Dendritic cell treated with granulocyte-macrophage colony-stimulating factor and Interleukin-4, amounts not matched to agents 40 ng/mL and 50 ng/mL, for 4 days (primary cell): ENCODE results near the gene CLCN2.

Source experiments
- H3K27ac Mint-ChIP-seq: one replicate; pipeline ENCODE4 v1.8.0; 2022; ENCODE audit warnings: mild to moderate bottlenecking, mixed read lengths
- H3K27me3 Mint-ChIP-seq: one replicate; pipeline ENCODE4 v1.8.0; 2022; ENCODE audit warnings: mild to moderate bottlenecking, mixed read lengths
- H3K36me3 Mint-ChIP-seq: one replicate; pipeline ENCODE4 v1.8.0; 2022; ENCODE audit warnings: low read depth, mixed read lengths
- H3K4me1 Mint-ChIP-seq: one replicate; pipeline ENCODE4 v1.8.0; 2022; ENCODE audit warnings: low read depth, mixed read lengths
- H3K4me3 Mint-ChIP-seq: one replicate; pipeline ENCODE4 v1.8.0; 2022; ENCODE audit warnings: mild to moderate bottlenecking, moderate library complexity, mixed read lengths
- H3K9me3 Mint-ChIP-seq: one replicate; pipeline ENCODE4 v1.8.0; 2022; ENCODE audit warnings: mixed read lengths
- intact Hi-C: fragments of 100-400 bp; cut with micrococcal nuclease; formaldehyde crosslinking; loops from one replicate; pipeline ENCODE4 v1.15.0; 2022

CLCN2 gene

GRCh38 chr3:184323696-184324095 lies 37.7 kb downstream of the CLCN2 start:
- Mint-ChIP-seq H3K4me1 (peaks cover 52% of the 10 kb centered on the region), H3K27ac (peak overlapping the region; percentile 80), H3K9me3 (no peaks in the 10 kb centered on the region), H3K4me3 (no peak overlapping the region), H3K36me3 (peaks cover 94% of the 10 kb centered on the region), H3K27me3 (no peaks in the 10 kb centered on the region)
- intact Hi-C loops = no loop called here

- Mint-ChIP-seq H3K27me3 (no peaks in the 10 kb centered on the region), H3K27ac (peak overlapping the region; percentile 80), H3K4me1 (peaks cover 57% of the 10 kb centered on the region), H3K36me3 (peaks cover 92% of the 10 kb centered on the region), H3K4me3 (peak overlapping the region; percentile 10), H3K9me3 (no peaks in the 10 kb centered on the region)
- intact Hi-C loops = no loop called here
Measured at GRCh38 chr3:184322731-184323487, 38.5 kb downstream of the CLCN2 start.

- Mint-ChIP-seq H3K9me3 (no peaks in the 10 kb centered on the region), H3K27me3 (no peaks in the 10 kb centered on the region), H3K27ac (peak overlapping the region; percentile 80), H3K4me1 (peaks cover 69% of the 10 kb centered on the region), H3K4me3 (peak overlapping the region; percentile 46), H3K36me3 (peaks cover 92% of the 10 kb centered on the region)
- intact Hi-C loops = no loop called here
Measured at GRCh38 chr3:184321666-184322065, 39.7 kb downstream of the CLCN2 start.

GRCh38 chr3:184320104-184320445 lies 41.3 kb downstream of the CLCN2 start:
- intact Hi-C loops = no loop called here
- Mint-ChIP-seq H3K27ac (peak overlapping the region; percentile 80), H3K9me3 (no peaks in the 10 kb centered on the region), H3K4me3 (peak overlapping the region; percentile 56), H3K36me3 (peaks cover 92% of the 10 kb centered on the region), H3K4me1 (peaks cover 79% of the 10 kb centered on the region), H3K27me3 (no peaks in the 10 kb centered on the region)

- Mint-ChIP-seq H3K4me3 (peak overlapping the region; percentile 80), H3K27ac (peak overlapping the region; percentile 72), H3K9me3 (no peaks in the 10 kb centered on the region), H3K4me1 (peaks cover 63% of the 10 kb centered on the region), H3K36me3 (peaks cover 63% of the 10 kb centered on the region), H3K27me3 (no peaks in the 10 kb centered on the region)
- intact Hi-C loops = no loop called here
Measured at GRCh38 chr3:184317201-184317600, 44.2 kb downstream of the CLCN2 start.

- Mint-ChIP-seq H3K27ac (peak overlapping the region; percentile 72), H3K36me3 (peaks cover 59% of the 10 kb centered on the region), H3K4me3 (peak overlapping the region; percentile 80), H3K9me3 (no peaks in the 10 kb centered on the region), H3K27me3 (no peaks in the 10 kb centered on the region), H3K4me1 (peaks cover 59% of the 10 kb centered on the region)
- intact Hi-C loops = no loop called here
Measured at GRCh38 chr3:184316792-184317191, 44.6 kb downstream of the CLCN2 start.

GRCh38 chr3:184315871-184316661 lies 45.3 kb downstream of the CLCN2 start:
- Mint-ChIP-seq H3K9me3 (no peaks in the 10 kb centered on the region), H3K27ac (peak overlapping the region; percentile 72), H3K4me3 (peak overlapping the region; percentile 80), H3K4me1 (peaks cover 51% of the 10 kb centered on the region), H3K36me3 (peaks cover 52% of the 10 kb centered on the region), H3K27me3 (no peaks in the 10 kb centered on the region)
- intact Hi-C loops = no loop called here

GRCh38 chr3:184315543-184315867 lies 45.9 kb downstream of the CLCN2 start:
- intact Hi-C loops = no loop called here

GRCh38 chr3:184314700-184315542 lies 46.5 kb downstream of the CLCN2 start:
- peaks cover 44% of the 10 kb centered on the region for H3K36me3 Mint-ChIP-seq
- peak overlapping the region; percentile 80 for H3K4me3 Mint-ChIP-seq
- intact Hi-C loops = loop anchor here (1.0 kb wide), 1 partner anchor 16 kb away; the partner anchor contains the start of gene PSMD2
- peaks cover 40% of the 10 kb centered on the region for H3K4me1 Mint-ChIP-seq
- H3K9me3 Mint-ChIP-seq = no peaks in the 10 kb centered on the region
- no peaks in the 10 kb centered on the region for H3K27me3 Mint-ChIP-seq
- H3K27ac Mint-ChIP-seq = peak overlapping the region; percentile 72

More at GRCh38 chr3:184315543-184315867, 45.9 kb downstream of the CLCN2 start:
- H3K36me3 Mint-ChIP-seq = peaks cover 46% of the 10 kb centered on the region
- H3K27ac Mint-ChIP-seq = peak overlapping the region; percentile 72
- H3K27me3 Mint-ChIP-seq = no peaks in the 10 kb centered on the region
- peak overlapping the region; percentile 80 for H3K4me3 Mint-ChIP-seq
- H3K4me1 Mint-ChIP-seq = peaks cover 46% of the 10 kb centered on the region
- no peaks in the 10 kb centered on the region for H3K9me3 Mint-ChIP-seq

- Mint-ChIP-seq H3K4me3 (peak within 1 kb of the TSS; percentile 80), H3K9me3 (no peaks in the 10 kb centered on the region), H3K4me1 (peaks cover 34% of the 10 kb centered on the region), H3K27me3 (no peaks in the 10 kb centered on the region), H3K36me3 (peaks cover 49% of the 10 kb centered on the region), H3K27ac (peak within 1 kb of the TSS; percentile 72)
- intact Hi-C loops = loop anchor here (1.0 kb wide), 1 partner anchor 15 kb away; the partner anchor contains the start of gene PSMD2
Measured at GRCh38 chr3:184314363-184314699, 47.1 kb downstream of the CLCN2 start, which contains the start of gene EIF4G1. TSS of gene EIF4G1 (plus strand) at chr3:184314606. CDS start at chr3:184315797, 1,191 bp downstream.

- Mint-ChIP-seq H3K4me3 (no peak overlapping the region), H3K4me1 (peaks cover 9% of the 10 kb centered on the region), H3K27me3 (no peaks in the 10 kb centered on the region), H3K9me3 (no peaks in the 10 kb centered on the region), H3K36me3 (peaks cover 50% of the 10 kb centered on the region), H3K27ac (no peak overlapping the region)
- intact Hi-C loops = no loop called here
Measured at GRCh38 chr3:184311633-184312032, 49.8 kb downstream of the CLCN2 start.

GRCh38 chr3:184308744-184309143 lies 52.7 kb downstream of the CLCN2 start:
- H3K27ac Mint-ChIP-seq = no peak overlapping the region
- H3K36me3 Mint-ChIP-seq = peaks cover 64% of the 10 kb centered on the region
- no peaks in the 10 kb centered on the region for H3K4me1 Mint-ChIP-seq
- H3K27me3 Mint-ChIP-seq = no peaks in the 10 kb centered on the region
- intact Hi-C loops = no loop called here
- H3K9me3 Mint-ChIP-seq = no peaks in the 10 kb centered on the region
- no peak overlapping the region for H3K4me3 Mint-ChIP-seq

- Mint-ChIP-seq H3K4me3 (no peak overlapping the region), H3K9me3 (no peaks in the 10 kb centered on the region), H3K27ac (no peak overlapping the region), H3K36me3 (peaks cover 72% of the 10 kb centered on the region), H3K27me3 (no peaks in the 10 kb centered on the region), H3K4me1 (no peaks in the 10 kb centered on the region)
- intact Hi-C loops = no loop called here
Measured at GRCh38 chr3:184307915-184308314, 53.5 kb downstream of the CLCN2 start.
